Bronchial epithelial cell (primary cell): ENCODE results near the gene NFAT5. TPM values are rescaled to one million over a fixed set of nuclear protein-coding genes. Genes with fewer than 3 reads are reported as not detected.

Experiments
- DNase-seq: peaks from one replicate; pipeline ENCODE4 v3.0.0-alpha.2; 2010; ENCODE audit warnings: low read depth
- FAIRE-seq: peaks from 2 replicates; lab custom pipeline; 2011; peaks lifted over from hg19 to GRCh38; lab: Jason Lieb, UNC
- H3K27me3 ChIP-seq: 2 replicates; pipeline ENCODE4 v1.5.1; 2011; ENCODE audit warnings: low read length; ENCODE audit not compliant: control insufficient read depth, insufficient read depth
- H3K36me3 ChIP-seq: 2 replicates; pipeline ENCODE4 v1.5.1; 2011; ENCODE audit warnings: low read length; ENCODE audit not compliant: control insufficient read depth, insufficient read depth
- H3K4me3 ChIP-seq: 2 replicates; pipeline ENCODE4 v1.5.1; 2011; ENCODE audit warnings: mild to moderate bottlenecking, low read depth, low read length, control low read depth
- CTCF ChIP-seq: IDR thresholded peaks from 2 replicates; pipeline ENCODE4 v1.5.1; 2011; ENCODE audit warnings: mild to moderate bottlenecking, moderate library complexity, low read length, control low read depth, inconsistent platforms; ENCODE audit not compliant: insufficient read depth, severe bottlenecking
- total RNA-seq: library from RNA; depleted of rRNA; stranded (reverse); fragments of >200 nt; gene quantifications from 2 replicates; pipeline ENCODE4 v1.2.1, GENCODE V29; 2014

NFAT5 gene
- total RNA-seq, 1 donor from 2014 or later: 11.1 TPM

- no peak for TF ChIP-seq CTCF
- no peaks in the 10 kb centered on the region for H3K27me3 ChIP-seq
- FAIRE-seq (no peak), DNase-seq (no peak)
- H3K4me3 ChIP-seq: no peak overlapping the region
- H3K36me3 ChIP-seq: no peaks in the 10 kb centered on the region
Measured at GRCh38 chr16:69522732-69523404, 42.9 kb upstream of the NFAT5 start.

DNA sequence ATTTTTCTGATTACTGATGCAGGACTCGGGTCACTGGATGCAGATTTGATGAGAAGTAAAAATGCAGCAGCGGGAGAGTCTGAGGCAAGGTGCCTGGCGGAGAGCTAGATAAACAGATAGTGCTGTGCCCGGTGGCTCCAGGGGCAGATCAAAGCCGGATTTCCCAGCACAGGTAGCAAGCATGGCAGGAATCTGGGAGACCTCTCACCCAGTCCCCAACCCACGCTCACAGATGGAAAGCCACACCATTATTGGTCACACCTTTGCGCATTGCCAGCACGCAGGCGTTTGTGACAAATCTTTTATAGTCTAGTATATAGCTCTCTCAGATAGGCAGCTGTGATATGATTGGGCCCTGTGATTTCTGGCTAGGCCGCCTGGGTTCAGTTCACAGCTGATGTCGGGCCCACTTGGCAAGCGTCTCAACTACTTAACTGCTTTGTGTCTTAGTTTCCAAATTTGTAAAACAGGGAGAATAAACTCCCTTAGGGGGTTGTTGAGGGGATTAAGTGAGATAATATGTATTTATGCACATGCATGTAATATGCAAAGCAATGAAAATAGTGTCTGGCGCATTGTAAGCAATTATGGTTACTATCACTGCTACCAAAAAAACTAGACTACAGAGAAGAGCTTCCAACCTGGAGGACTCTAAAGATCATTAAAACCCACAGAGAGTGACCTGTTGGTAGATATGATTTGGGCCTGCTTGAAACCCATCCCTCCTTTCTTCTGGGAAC is 42.0 kb upstream of the NFAT5 start:
- TF ChIP-seq CTCF: no peak
- H3K36me3 ChIP-seq: no peaks in the 10 kb centered on the region
- FAIRE-seq: no peak
- DNase-seq: no peak
- H3K4me3 ChIP-seq: no peak overlapping the region
- no peaks in the 10 kb centered on the region for H3K27me3 ChIP-seq

DNA sequence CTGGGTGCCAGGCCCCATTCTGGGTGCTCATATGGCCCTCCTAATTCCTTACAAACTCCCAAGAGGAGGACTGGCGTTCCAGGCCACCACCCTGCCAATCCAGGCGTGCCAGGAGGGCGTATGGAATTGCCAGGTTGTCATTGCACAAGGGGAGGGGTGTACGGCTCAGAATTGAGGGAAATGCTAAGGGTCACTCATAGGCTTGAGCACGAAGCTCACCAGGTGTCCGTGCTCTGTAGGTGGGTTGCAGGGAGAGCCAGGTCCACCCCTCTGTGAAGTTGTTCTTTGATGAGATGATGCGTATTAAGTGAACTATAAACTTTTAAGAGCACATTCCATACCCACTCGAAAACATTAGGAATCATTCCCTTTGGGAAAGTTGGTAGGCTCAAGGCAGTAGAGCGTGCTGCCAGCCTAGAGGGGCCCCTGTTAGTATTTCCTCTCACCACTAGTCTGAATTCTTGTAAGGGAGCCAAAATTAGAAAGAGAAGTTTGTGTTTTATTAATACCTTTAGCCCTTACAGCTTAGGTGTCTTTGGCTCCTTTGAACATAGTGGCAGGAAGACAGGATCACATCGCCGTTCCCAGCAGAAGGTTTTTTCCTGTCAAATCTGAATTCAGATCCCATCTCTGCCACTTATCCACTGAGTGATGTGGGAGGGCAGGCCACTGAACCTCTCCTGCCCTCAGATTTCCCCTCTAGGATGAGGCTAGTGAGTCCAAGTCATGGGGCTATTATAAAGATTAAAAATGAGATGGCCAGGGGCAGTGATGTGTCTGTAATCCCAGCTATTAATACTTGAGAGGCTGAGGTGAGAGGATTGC is 38.7 kb upstream of the NFAT5 start:
- FAIRE-seq (no peak), DNase-seq (no peak)
- TF ChIP-seq CTCF: no peak

GRCh38 chr16:69531988-69532387 is 33.8 kb upstream of the NFAT5 start:
- Histone ChIP-seq H3K4me3 (no peak overlapping the region), H3K27me3 (no peaks in the 10 kb centered on the region), H3K36me3 (no peaks in the 10 kb centered on the region)
- no peak for TF ChIP-seq CTCF
- FAIRE-seq (no peak), DNase-seq (no peak)

More for the DNA sequence above, 38.7 kb upstream of the NFAT5 start:
- Histone ChIP-seq H3K27me3 (no peaks in the 10 kb centered on the region), H3K4me3 (no peak overlapping the region), H3K36me3 (no peaks in the 10 kb centered on the region)

- no peak for TF ChIP-seq CTCF
- FAIRE-seq: no peak
- no peak for DNase-seq
- Histone ChIP-seq H3K27me3 (no peaks in the 10 kb centered on the region), H3K4me3 (no peak overlapping the region), H3K36me3 (no peaks in the 10 kb centered on the region)
Measured at GRCh38 chr16:69532641-69533455, 32.9 kb upstream of the NFAT5 start.
